Gastroesophageal sphincter (tissue), 4 donors: ENCODE results near the gene ZNF566. TPM values are rescaled to one million over a fixed set of nuclear protein-coding genes. Genes with fewer than 3 reads are reported as not detected.

ENCODE experiments used
- ATAC-seq: fragments of 150-250 bp; one replicate; pipeline ENCODE4 v1.9.1; 2016; ENCODE audit warnings: mild to moderate bottlenecking, moderate library complexity
- H3K27ac ChIP-seq, 4 donors: fragments of 200-600 bp; sonication (generic) in 3 of 4; 1 replicate in 3 of 4; 2 replicates in 1 of 4; pipeline ENCODE4 v1.5.1; 2016 to 2019
- H3K27me3 ChIP-seq: fragments of 200-600 bp; sonication (generic); one replicate; pipeline ENCODE4 v1.5.1; 2019
- H3K36me3 ChIP-seq, 2 donors: fragments of 200-600 bp; sonication (generic); one replicate each; pipeline ENCODE4 v1.5.1; 2019; ENCODE audit warnings: control low read depth in 1 of 2
- H3K4me1 ChIP-seq, 3 donors: fragments of 200-600 bp; sonication (generic); 1 replicate in 2 of 3; 2 replicates in 1 of 3; pipeline ENCODE4 v1.5.1; 2016 to 2019; ENCODE audit warnings: control low read depth in 2 of 3
- H3K4me3 ChIP-seq, 2 donors: fragments of 200-600 bp; sonication (generic); one replicate each; pipeline ENCODE4 v1.5.1; 2019; ENCODE audit warnings: mild to moderate bottlenecking in 1 of 2, moderate library complexity in 1 of 2
- H3K9me3 ChIP-seq, 3 donors: fragments of 200-600 bp; sonication (generic); one replicate each; pipeline ENCODE4 v1.5.1; 2017 to 2019; ENCODE audit warnings: control low read depth in 2 of 3
- EP300 ChIP-seq: sonication (generic); formaldehyde crosslinking; IDR thresholded peaks from one replicate; pipeline ENCODE4 v1.6.1; 2017; ENCODE audit warnings: antibody characterized with exemption, mild to moderate bottlenecking
- POLR2A ChIP-seq, 2 donors: fragments of 450-650 bp; IDR thresholded peaks; one replicate each; pipeline ENCODE4 v1.6.1; 2017; ENCODE audit warnings: antibody characterized with exemption in 2 of 2, mild to moderate bottlenecking in 2 of 2, moderate library complexity in 1 of 2
- POLR2AphosphoS5 ChIP-seq: sonication (generic); formaldehyde crosslinking; IDR thresholded peaks from one replicate; pipeline ENCODE4 v1.6.1; 2017; ENCODE audit warnings: antibody characterized with exemption
- WGBS, 2 donors: methylation state at CpG; one replicate each; pipeline ENCODE4 v1.1.5; 2018; ENCODE audit warnings: low coverage in 1 of 2; 5-methylcytosine and 5-hydroxymethylcytosine counted together
- total RNA-seq, 4 donors: library from RNA; depleted of rRNA; stranded (reverse); fragments of >200 nt; gene quantifications; one replicate each; pipeline ENCODE4 v1.1.0, GENCODE V29; 2016
- TF ChIP-seq, protein P1 (sequence below), 4 experiments: fragments of 200-600 bp in 2 of 4; fragments of 450-650 bp in 2 of 4; sonication (generic) in 1 of 4; IDR thresholded peaks; one replicate each; pipeline ENCODE4 v1.5.1; 2017 to 2019; ENCODE audit warnings: antibody characterized with exemption in 4 of 4, mild to moderate bottlenecking in 2 of 4, moderate library complexity in 2 of 4

The ZNF566 gene
- 10 to 100 TPM; 12.6 to 24.2 (median 19.7) TPM for total RNA-seq

DNA sequence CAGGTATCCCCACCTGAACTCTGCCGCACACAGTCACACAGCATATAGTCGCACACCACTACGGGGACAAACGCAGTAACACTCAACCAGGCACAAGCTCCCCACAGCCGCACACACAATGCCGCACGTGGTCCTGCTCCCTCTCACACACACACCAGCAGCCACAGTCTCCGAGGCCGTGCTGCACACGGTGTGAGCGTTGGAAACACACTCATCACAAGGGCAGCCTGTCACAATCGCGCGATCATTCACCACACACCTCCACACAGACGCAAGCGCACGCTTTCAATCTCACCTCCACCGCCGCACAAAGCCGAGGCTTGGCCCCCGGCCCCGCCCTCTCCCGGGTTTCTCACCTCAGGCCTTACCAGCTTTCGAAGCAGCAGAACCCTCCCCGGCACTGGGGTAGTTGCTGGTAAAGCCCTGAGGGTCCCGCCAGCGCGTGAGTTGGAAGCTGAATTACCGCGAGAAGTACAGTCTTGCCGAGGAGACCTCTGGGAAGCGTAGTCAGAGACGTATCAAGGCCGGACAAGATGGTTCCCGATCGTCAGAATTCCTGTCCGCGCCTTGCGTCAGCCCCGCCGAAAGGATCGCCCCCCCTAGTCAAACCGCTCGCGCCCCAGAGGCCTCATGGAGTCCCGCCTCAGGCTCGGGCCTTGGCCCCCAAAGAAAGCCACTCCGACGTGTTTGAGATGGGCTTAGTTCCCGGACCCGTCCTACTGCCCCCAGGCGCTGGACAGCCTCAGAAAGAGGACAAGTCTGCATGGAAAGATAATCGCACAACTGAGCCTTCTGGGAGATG lies at the start of gene ZNF566:
TSS of gene ZNF566 (minus strand) at position 444 of the 802 bp plus-strand sequence. CDS start 13,004 bp downstream, outside the sequence.
- Histone ChIP-seq H3K27ac (peak within 1 kb of the TSS; percentile 89 to 96 (median 94)), H3K4me1 (peaks cover 0 to 25% (median 5%) of the 10 kb centered on the region in 3 donors), H3K27me3 (no peaks in the 10 kb centered on the region), H3K4me3 (peak within 1 kb of the TSS; percentile 79), H3K9me3 (no peaks in the 10 kb centered on the region), H3K36me3 (peaks cover 0 to 9% of the 10 kb centered on the region in 2 donors)
- 0% methylated on average over 2 to 6 of the region's 53 CpGs for WGBS, 2 donors
- TF ChIP-seq POLR2AphosphoS5 (peak; percentile 50), POLR2A (IDR thresholded peaks at IDR 0.05) (peak; percentile 26 to 36), EP300 (no peak)
- TF ChIP-seq, protein P1, sequence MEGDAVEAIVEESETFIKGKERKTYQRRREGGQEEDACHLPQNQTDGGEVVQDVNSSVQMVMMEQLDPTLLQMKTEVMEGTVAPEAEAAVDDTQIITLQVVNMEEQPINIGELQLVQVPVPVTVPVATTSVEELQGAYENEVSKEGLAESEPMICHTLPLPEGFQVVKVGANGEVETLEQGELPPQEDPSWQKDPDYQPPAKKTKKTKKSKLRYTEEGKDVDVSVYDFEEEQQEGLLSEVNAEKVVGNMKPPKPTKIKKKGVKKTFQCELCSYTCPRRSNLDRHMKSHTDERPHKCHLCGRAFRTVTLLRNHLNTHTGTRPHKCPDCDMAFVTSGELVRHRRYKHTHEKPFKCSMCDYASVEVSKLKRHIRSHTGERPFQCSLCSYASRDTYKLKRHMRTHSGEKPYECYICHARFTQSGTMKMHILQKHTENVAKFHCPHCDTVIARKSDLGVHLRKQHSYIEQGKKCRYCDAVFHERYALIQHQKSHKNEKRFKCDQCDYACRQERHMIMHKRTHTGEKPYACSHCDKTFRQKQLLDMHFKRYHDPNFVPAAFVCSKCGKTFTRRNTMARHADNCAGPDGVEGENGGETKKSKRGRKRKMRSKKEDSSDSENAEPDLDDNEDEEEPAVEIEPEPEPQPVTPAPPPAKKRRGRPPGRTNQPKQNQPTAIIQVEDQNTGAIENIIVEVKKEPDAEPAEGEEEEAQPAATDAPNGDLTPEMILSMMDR (IDR thresholded peaks at IDR 0.05) = peak in 2 of 4 experiments; percentile 8 to 17
- ATAC-seq = peak; percentile 98

DNA sequence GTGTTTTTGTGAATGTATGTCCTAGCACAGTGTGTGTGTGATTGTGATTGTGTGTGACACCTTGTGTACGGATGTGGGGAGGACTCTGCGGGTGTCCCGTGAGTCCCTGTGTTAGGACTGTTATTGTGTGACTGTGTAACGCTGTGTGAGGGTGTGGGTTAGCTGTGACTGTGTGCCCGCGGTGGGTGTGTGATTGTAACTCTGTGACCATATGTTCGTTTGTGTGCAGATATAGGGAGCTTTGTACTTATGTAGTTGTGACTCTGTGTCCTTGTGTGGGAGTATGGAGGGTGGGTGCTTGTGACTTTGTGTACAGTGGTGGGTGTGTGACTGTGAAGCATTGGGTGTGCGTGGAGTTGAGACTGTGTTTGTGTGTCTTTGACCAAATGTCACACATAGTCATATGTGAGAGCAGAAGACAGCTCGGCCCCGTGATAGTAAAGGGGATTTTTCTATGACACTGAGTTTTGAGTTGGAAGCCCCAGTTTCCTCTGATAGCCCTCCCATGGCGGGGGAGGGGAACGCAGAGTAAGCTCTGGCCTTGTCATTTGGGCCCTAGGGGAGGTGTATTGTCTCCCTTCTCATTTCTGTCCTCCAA lies 39.7 kb upstream of the ZNF566 start:
- no peak for ATAC-seq
- Histone ChIP-seq H3K27me3 (no peaks in the 10 kb centered on the region), H3K4me3 (peak overlapping the region; percentile 56 to 66), H3K36me3 (peaks cover 0 to 40% of the 10 kb centered on the region in 2 donors), H3K4me1 (peaks cover 0 to 24% (median 5%) of the 10 kb centered on the region in 3 donors), H3K27ac (peak overlapping the region; percentile 51 to 93 (median 92)), H3K9me3 (peaks cover 0 to 54% (median 0%) of the 10 kb centered on the region in 3 donors)
- TF ChIP-seq POLR2A (IDR thresholded peaks at IDR 0.05) (no peak), POLR2AphosphoS5 (no peak), EP300 (no peak)
- TF ChIP-seq, protein P1 (IDR thresholded peaks at IDR 0.05) = no peak
- WGBS, 2 donors = 14 to 18% methylated on average over 6 to 8 of the region's 12 CpGs

DNA sequence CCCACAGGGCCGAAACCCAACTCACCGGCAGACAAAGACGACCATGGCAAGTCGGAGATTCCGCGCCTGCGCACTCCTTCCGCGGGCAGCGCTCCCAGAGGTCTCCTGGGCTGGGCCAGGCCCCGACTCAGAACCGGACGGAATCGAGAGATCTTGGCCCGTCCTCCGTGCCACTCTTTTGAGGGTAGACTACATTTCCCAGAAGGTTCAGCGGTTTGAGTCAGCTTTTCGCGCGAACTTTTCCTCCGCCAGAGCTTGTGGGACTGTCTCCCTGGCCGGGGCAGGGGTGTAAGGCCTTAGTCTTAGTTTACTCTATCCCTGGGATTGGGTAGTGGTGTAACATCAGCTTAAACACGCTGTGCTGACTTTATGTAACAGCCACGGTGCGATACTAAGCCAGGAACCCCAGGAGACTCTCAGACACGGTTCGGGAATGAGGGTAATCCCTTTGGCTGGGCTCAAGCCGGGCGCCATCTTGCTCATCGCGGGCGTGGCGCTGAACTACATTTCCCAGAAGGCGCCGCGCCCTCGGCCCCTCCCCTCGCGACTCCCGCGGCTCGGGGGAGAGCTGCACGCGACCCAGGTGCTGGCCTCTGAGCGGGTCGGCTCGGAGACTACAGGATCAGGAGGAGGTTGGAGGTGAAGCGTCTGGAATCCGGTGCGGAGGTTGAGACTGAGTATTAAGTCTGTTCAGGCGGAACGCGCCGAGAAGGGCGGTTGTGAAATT lies 39.0 kb upstream of the ZNF566 start, which contains the start of gene ZNF260:
TSS of gene ZNF260 (minus strand) at position 78 of the 727 bp plus-strand sequence. CDS start 13,033 bp downstream, outside the sequence.
- no peaks in the 10 kb centered on the region for H3K27me3 ChIP-seq
- peaks cover 0 to 24% (median 5%) of the 10 kb centered on the region in 3 donors for H3K4me1 ChIP-seq
- 0 to 1% methylated on average over 15 to 29 of the region's 55 CpGs for WGBS, 2 donors
- peaks cover 0 to 40% of the 10 kb centered on the region in 2 donors for H3K36me3 ChIP-seq
- H3K4me3 ChIP-seq = peak within 1 kb of the TSS; percentile 56 to 66
- peaks cover 0 to 54% (median 0%) of the 10 kb centered on the region in 3 donors for H3K9me3 ChIP-seq
- ATAC-seq = peak; percentile 99
- peak within 1 kb of the TSS; percentile 51 to 93 (median 92) for H3K27ac ChIP-seq
- TF ChIP-seq, protein P1 (IDR thresholded peaks at IDR 0.05) = peak in 1 of 4 experiments; percentile 24
- TF ChIP-seq POLR2A (IDR thresholded peaks at IDR 0.05) (peak in 1 of 2 donors; percentile 32), EP300 (no peak), POLR2AphosphoS5 (peak; percentile 52)

GRCh38 chr19:36527873-36528193 lies 38.5 kb upstream of the ZNF566 start:
- TF ChIP-seq POLR2AphosphoS5 (no peak), EP300 (no peak), POLR2A (IDR thresholded peaks at IDR 0.05) (no peak)
- TF ChIP-seq, protein P1 (IDR thresholded peaks at IDR 0.05) = no peak
- H3K36me3 ChIP-seq = peaks cover 0 to 41% of the 10 kb centered on the region in 2 donors
- H3K27ac ChIP-seq = peak overlapping the region; percentile 51 to 93 (median 92)
- peaks cover 0 to 24% (median 5%) of the 10 kb centered on the region in 3 donors for H3K4me1 ChIP-seq
- no peaks in the 10 kb centered on the region for H3K27me3 ChIP-seq
- peak overlapping the region; percentile 56 to 66 for H3K4me3 ChIP-seq
- peak; percentile 1 for ATAC-seq
- peaks cover 0 to 54% (median 0%) of the 10 kb centered on the region in 3 donors for H3K9me3 ChIP-seq
- WGBS, 2 donors = 1 to 3% methylated on average over 6 to 9 of the region's 13 CpGs
